ENCODE data around the gene PLEKHB2. TPM values are rescaled to one million over a fixed set of nuclear protein-coding genes. Genes with fewer than 3 reads are reported as not detected.

The PLEKHB2 gene
- total and polyA plus RNA-seq, 9 of the 15 experiments (the other 6 are each of a cell fraction or from before 2014, with no cell fraction given) = 41.3 to 71.5 (median 50.2) TPM

GRCh38 chr2:131077182-131077846 lies 27.8 kb upstream of the PLEKHB2 start:
- no peak overlapping the region for H3K4me2 ChIP-seq (ENCODE audit: insufficient read depth, low read length)
- no peak for ATAC-seq
- no TSS peak for BruUV-seq (replicated peaks)

More at GRCh38 chr2:131077182-131077846, 27.8 kb upstream of the PLEKHB2 start:
- Histone ChIP-seq H2AFZ (ENCODE audit: low read depth, low read length) (no peak overlapping the region), H3K27ac (ENCODE audit: extremely low read depth, low read depth, low read length) (no peak overlapping the region), H3K9me3 (replicated peaks; ENCODE audit: control insufficient read depth, insufficient read depth, low read depth, low read length) (no peaks in the 10 kb centered on the region), H4K20me1 (replicated peaks; ENCODE audit: control insufficient read depth, insufficient read depth, low read length) (peaks cover 9% of the 10 kb centered on the region), H3K27me3 (ENCODE audit: control insufficient read depth in 2 of 2, insufficient read depth in 2 of 2, low read length in 2 of 2) (no peaks in the 10 kb centered on the region), H3K36me3 (ENCODE audit: control insufficient read depth, insufficient read depth, low read length) (peaks cover 90% of the 10 kb centered on the region; the same call in 2 of the 3 replicates), H3K4me3 (no peak overlapping the region), H3K9me1 (ENCODE audit: control insufficient read depth, insufficient read depth, low read length) (no peaks in the 10 kb centered on the region), H3K9ac (ENCODE audit: insufficient read depth in 1 of 2, low read depth in 2 of 2, low read length in 2 of 2) (no peak overlapping the region), H3K4me1 (replicated peaks in 1 of 2; ENCODE audit: control insufficient read depth in 2 of 2, insufficient read depth in 2 of 2, low read length in 2 of 2) (no peaks in the 10 kb centered on the region), H3K79me2 (ENCODE audit: control insufficient read depth, insufficient read depth, low read length) (peaks cover 78% of the 10 kb centered on the region)
- ChIA-PET POLR2A (interaction anchor here (1.0 to 1.2 kb wide), 2 partner anchors 10 to 15 kb away, joined by 3 to 4 read pairs; no protein-coding TSS in a partner anchor), CTCF (ENCODE audit: low intra/inter-chr PET ratio) (no interaction called here)
- no peak for DNase-seq (ENCODE audit: extremely low read depth in 1 of 4, low spot score in 3 of 4)
- FAIRE-seq = no peak
- intact Hi-C loops (cut with micrococcal nuclease) (no loop called here), in situ Hi-C loops (cut with MboI) (no loop called here)
- TF ChIP-seq ZNF778 (CRISPR knock-in tag; IDR thresholded peaks at IDR 0.05) (no peak), POLR2H (tag; IDR thresholded peaks at IDR 0.05; ENCODE audit: low read depth) (no peak), MECOM (CRISPR knock-in tag; IDR thresholded peaks at IDR 0.05) (no peak)
- TF ChIP-seq, protein P1, sequence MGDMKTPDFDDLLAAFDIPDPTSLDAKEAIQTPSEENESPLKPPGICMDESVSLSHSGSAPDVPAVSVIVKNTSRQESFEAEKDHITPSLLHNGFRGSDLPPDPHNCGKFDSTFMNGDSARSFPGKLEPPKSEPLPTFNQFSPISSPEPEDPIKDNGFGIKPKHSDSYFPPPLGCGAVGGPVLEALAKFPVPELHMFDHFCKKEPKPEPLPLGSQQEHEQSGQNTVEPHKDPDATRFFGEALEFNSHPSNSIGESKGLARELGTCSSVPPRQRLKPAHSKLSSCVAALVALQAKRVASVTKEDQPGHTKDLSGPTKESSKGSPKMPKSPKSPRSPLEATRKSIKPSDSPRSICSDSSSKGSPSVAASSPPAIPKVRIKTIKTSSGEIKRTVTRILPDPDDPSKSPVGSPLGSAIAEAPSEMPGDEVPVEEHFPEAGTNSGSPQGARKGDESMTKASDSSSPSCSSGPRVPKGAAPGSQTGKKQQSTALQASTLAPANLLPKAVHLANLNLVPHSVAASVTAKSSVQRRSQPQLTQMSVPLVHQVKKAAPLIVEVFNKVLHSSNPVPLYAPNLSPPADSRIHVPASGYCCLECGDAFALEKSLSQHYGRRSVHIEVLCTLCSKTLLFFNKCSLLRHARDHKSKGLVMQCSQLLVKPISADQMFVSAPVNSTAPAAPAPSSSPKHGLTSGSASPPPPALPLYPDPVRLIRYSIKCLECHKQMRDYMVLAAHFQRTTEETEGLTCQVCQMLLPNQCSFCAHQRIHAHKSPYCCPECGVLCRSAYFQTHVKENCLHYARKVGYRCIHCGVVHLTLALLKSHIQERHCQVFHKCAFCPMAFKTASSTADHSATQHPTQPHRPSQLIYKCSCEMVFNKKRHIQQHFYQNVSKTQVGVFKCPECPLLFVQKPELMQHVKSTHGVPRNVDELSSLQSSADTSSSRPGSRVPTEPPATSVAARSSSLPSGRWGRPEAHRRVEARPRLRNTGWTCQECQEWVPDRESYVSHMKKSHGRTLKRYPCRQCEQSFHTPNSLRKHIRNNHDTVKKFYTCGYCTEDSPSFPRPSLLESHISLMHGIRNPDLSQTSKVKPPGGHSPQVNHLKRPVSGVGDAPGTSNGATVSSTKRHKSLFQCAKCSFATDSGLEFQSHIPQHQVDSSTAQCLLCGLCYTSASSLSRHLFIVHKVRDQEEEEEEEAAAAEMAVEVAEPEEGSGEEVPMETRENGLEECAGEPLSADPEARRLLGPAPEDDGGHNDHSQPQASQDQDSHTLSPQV (IDR thresholded peaks at IDR 0.05) = no peak
- WGBS (ENCODE audit: insufficient coverage, low coverage, missing lambda C conversion rate) = 93% methylated on average over 10 of the region's 11 CpGs
